ENCODE data around the gene GIT1. TPM values are rescaled to one million over a fixed set of nuclear protein-coding genes. Genes with fewer than 3 reads are reported as not detected.
A peak's percentile ranks its signal among the peaks of the same experiment; 100 is the strongest.

GIT1 gene
- polyA plus RNA-seq, 1 experiment = 32.0 TPM

GRCh38 chr17:29586676-29587469 lies 2.6 kb downstream of the GIT1 start:
- H3K36me3 ChIP-seq (ENCODE audit: control insufficient read depth, insufficient read depth, low read length) = peaks cover 12% of the 10 kb centered on the region
- no peak for TF ChIP-seq CTCF (IDR thresholded peaks at IDR 0.05; ENCODE audit: insufficient read depth, low read depth, low read length)
- POLR2A ChIA-PET = no interaction called here
- H3K27me3 ChIP-seq (ENCODE audit: control insufficient read depth, insufficient read depth, low read length) = no peaks in the 10 kb centered on the region
- no peak overlapping the region for H3K4me3 ChIP-seq (ENCODE audit: low read depth, low read length)
- DNase-seq (ENCODE audit: low read depth) = no peak
- CTCF ChIA-PET = interaction anchor here (0.6 to 2.5 kb wide), 8 partner anchors 9 to 400 kb away, joined by 3 to 18 read pairs (median 4); no protein-coding TSS in a partner anchor

GRCh38 chr17:29585080-29585751 lies 4.2 kb downstream of the GIT1 start:
- DNase-seq (ENCODE audit: low read depth) = no peak
- Histone ChIP-seq H3K27me3 (ENCODE audit: control insufficient read depth, insufficient read depth, low read length) (no peaks in the 10 kb centered on the region), H3K4me3 (ENCODE audit: low read depth, low read length) (no peak overlapping the region), H3K36me3 (ENCODE audit: control insufficient read depth, insufficient read depth, low read length) (peaks cover 17% of the 10 kb centered on the region)
- CTCF ChIA-PET = interaction anchor here (1.0 to 1.7 kb wide), 4 partner anchors 9 to 33 kb away, joined by 3 to 6 read pairs (median 3); no protein-coding TSS in a partner anchor
- POLR2A ChIA-PET = no interaction called here
- peak; percentile 42 for TF ChIP-seq CTCF (IDR thresholded peaks at IDR 0.05; ENCODE audit: insufficient read depth, low read depth, low read length)

GRCh38 chr17:29584452-29585079 lies 4.9 kb downstream of the GIT1 start:
- Histone ChIP-seq H3K36me3 (ENCODE audit: control insufficient read depth, insufficient read depth, low read length) (peaks cover 17% of the 10 kb centered on the region), H3K4me3 (ENCODE audit: low read depth, low read length) (no peak overlapping the region), H3K27me3 (ENCODE audit: control insufficient read depth, insufficient read depth, low read length) (no peaks in the 10 kb centered on the region)
- no peak for DNase-seq (ENCODE audit: low read depth)
- TF ChIP-seq CTCF (IDR thresholded peaks at IDR 0.05; ENCODE audit: insufficient read depth, low read depth, low read length) = no peak
- CTCF ChIA-PET = interaction anchor here (1.3 to 4.1 kb wide), 2 partner anchors 8 to 13 kb away, joined by 3 to 36 read pairs; no protein-coding TSS in a partner anchor
- POLR2A ChIA-PET = no interaction called here

- no peak overlapping the region for H3K4me3 ChIP-seq (ENCODE audit: low read depth, low read length)
- no peak for DNase-seq (ENCODE audit: low read depth)
- POLR2A ChIA-PET = no interaction called here
- no peak for TF ChIP-seq CTCF (IDR thresholded peaks at IDR 0.05; ENCODE audit: insufficient read depth, low read depth, low read length)
- H3K36me3 ChIP-seq (ENCODE audit: control insufficient read depth, insufficient read depth, low read length) = peaks cover 19% of the 10 kb centered on the region
- CTCF ChIA-PET = interaction anchor here (0.6 to 5.6 kb wide), 5 partner anchors 7 to 207 kb away, joined by 3 to 61 read pairs (median 3); partner anchors contain the start of gene ANKRD13B
- no peaks in the 10 kb centered on the region for H3K27me3 ChIP-seq (ENCODE audit: control insufficient read depth, insufficient read depth, low read length)
Observed at GRCh38 chr17:29583324-29584248, 5.9 kb downstream of the GIT1 start.
